Hippocampal formation (tissue), 2 donors: ENCODE measurements around the gene PPIL1.

ENCODE experiments used
- DNase-seq, 2 donors: peaks; one replicate each; lab custom pipeline; 2025; lab: John Stamatoyannopoulos, UW

The PPIL1 gene

GRCh38 chr6:36888654-36889481 lies 14.3 kb upstream of the PPIL1 start:
- DNase-seq = no peak

GRCh38 chr6:36888115-36888643 lies 13.6 kb upstream of the PPIL1 start:
- DNase-seq = no peak

- DNase-seq = no peak
Measured at GRCh38 chr6:36886950-36887618, 12.5 kb upstream of the PPIL1 start.

DNA sequence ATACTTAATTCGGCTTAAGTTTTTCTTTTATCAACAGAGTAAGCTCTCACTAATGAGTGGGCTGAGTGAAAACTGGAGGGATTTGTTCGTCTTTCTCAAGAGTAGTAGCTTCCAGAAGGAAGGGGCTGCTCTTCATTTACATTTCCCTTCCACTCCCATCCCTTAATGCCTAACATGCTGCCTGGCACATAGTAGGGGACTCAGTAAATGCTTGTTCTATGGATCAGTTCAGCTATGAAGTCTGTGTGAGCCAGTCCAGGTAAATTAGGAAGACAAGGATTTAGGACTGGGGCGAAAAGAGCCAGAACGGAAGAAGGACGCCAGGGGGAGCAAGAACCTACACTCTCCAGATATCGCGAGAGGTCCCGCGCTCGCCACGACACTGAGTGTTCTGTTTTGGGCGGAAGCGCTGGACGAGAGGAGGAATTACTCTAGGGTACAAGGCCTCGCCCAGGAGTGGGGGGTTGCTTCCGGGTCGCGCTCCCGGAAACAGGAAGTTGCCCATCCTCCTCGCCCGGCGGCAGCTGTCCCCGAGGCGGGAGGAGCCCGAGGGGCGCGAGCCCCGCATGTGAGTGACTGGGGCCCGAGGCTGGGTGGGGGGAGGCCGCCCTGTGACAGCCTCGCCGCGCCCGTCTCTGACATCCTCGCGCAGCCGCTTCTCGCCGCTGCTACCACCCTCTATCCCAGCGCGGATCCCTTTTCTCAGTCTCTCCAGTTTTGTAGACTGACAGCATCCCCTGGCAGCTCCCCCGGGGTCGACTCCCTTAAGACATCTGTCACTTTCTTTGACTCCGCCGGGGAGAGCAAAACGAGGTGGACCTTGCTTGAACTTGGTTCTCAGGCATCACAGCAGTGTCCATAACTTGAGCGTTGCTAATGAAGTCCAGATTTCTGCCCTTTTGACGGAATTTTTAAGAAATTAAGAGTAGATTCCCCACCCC lies 11.1 kb upstream of the PPIL1 start, which contains the start of gene C6orf89:
C6orf89 (plus strand) TSS at position 492 of the 941 bp plus-strand sequence. CDS start 13,493 bp downstream, outside the sequence.
- DNase-seq = peak; percentile 97 to 98

GRCh38 chr6:36884610-36885009 lies 10.0 kb upstream of the PPIL1 start:
- no peak for DNase-seq

DNA sequence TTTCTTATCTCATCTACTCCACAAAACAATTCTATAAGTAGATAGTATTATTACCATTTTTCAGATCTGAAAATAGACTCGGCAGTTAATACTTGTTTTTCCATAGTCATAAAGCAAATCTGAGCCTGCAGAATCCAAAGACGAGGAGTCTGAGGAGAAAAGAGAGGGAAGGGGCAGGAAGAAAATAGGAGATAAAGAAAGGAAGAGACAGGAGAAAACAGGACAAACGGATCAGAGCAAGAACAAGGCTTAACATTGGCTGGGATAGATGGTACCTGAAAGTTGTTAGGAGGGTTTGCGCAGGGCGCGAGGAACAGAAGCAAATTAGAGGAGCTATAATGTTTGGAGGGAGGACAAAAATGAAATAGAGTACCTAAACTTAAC lies 639 bp upstream of the PPIL1 start:
- no peak for DNase-seq

DNA sequence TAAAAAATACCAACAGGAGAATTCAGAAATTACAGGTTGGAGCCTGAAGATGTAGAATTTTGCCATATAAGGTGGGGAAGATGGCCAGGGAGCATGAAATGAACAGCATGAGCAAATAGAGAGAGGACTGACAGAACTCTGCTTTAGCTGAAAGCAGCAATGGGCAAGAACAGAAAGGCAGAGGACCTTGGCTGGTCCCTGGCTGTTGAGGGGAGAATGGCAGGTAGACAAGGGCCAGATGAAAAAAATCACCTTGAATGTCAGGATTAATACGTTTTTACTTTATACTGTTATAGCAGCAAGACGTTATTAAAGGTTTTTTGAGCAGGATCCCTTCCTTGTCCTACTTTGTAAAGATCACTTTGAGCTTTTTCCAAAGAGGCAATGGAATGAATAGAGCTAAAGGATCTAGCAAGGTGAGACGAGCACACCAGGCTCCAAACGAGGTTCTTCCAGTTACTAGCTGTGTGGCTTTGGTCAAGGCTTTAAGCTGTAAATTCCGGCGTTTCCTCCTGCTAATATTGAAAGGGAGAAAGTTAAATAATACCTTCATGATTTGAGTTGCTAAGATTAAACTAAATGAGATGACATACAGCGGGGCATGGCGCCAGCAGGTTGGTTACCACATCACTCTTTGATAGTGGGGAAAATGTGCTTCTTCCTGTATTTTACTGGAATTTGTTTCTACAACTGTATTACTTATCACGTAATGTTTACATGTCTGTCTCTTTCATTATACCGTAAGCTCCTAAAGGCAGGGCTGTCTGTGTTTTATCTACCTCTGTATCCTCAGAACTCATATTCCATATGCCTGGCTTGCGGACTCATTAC lies 776 bp downstream of the PPIL1 start:
- no peak for DNase-seq

DNA sequence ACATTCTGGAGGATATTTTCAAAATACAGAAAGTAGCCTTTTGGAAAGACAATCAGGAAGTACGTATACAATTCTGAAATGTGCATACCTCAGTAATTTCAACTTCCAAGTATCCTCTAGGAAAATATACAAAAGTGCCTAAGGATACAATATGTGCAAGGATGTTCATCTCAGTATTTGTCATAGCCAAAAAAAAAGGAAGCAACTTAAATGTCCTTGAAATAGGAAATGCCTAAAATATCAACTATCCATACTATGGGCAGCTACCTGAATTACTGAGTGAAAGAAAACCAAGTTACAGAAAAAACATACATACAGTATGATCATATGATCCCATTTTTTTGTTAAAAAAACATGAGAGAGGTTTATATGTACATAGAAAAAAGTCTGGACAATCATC lies 1.5 kb downstream of the PPIL1 start:
- DNase-seq = no peak

- DNase-seq = no peak
Measured at GRCh38 chr6:36871686-36872085, 2.9 kb downstream of the PPIL1 start.

GRCh38 chr6:36867471-36868224 lies 7.0 kb downstream of the PPIL1 start:
- DNase-seq = no peak

- no peak for DNase-seq
Measured at GRCh38 chr6:36865835-36866234, 8.8 kb downstream of the PPIL1 start.

GRCh38 chr6:36863670-36864540 lies 10.7 kb downstream of the PPIL1 start:
- no peak for DNase-seq

DNA sequence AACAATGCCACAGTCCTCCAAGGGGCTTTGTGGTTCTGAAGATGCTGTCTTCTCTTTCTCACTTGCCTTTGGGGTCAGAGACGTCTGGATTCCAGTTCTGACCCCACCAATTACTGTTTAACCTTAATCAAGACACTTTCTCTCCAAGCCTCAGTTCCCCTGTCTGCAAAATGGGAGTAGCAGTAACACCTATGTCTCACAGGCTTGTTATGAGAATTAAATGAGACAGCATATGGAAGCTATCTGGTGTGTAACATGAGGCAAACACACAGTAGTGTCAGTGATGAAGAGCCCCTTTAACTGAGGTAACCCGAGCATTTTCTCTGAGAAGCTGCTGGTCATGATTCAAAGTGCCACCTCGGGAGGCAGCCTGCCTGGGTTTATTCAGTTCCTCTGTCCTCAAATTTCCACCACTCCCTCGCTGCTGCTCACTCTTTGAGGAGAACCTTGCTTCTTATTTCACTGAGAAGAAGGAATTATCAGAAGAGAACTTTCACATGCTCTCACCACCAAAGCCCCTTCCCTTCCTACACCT lies 11.7 kb downstream of the PPIL1 start:
- no peak for DNase-seq

- DNase-seq = no peak
Measured at GRCh38 chr6:36862164-36862847, 12.3 kb downstream of the PPIL1 start.

DNA sequence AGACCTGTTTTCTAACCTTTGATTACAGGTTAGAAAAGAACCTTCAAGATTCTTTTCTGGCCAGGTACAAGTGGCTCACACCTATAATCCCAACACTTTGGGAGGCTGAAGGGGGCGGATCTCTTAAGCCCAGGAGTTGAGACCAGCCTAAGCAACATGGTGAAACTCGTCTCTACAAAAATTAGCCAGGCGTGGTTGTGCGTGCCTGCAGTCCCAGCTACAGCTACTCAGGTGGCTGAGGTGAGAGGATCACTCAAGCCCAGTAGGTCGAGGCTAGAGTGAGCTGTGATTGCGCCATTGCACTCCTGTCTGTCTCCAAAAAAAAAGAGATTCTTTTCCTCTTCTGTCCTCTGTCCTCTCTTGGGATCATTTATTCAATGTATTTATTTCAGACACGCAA lies 14.5 kb downstream of the PPIL1 start:
- no peak for DNase-seq

- no peak for DNase-seq
Measured at GRCh38 chr6:36858407-36858981, 16.1 kb downstream of the PPIL1 start.

- DNase-seq = no peak
Measured at GRCh38 chr6:36857325-36857724, 17.3 kb downstream of the PPIL1 start.

DNA sequence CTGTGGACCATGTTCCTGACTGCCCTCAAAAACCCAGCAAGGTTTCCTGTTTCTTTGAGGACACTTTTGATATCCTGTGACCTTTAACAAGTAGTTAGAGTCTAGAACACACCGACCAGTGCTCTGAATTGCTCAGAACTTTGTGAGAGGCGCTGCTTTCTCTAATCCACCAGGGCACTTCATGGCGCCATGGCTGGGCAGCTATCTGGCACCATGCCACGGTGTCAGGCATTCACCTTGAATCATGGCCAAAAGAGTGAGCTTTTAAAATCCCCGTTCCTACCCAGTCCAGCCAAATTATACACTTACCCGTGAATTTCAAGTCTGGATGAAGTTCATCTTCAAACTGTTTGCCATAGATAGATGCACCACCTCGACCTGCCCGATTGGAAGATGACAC lies 18.3 kb downstream of the PPIL1 start:
- DNase-seq = no peak
